GM21360 (cell line): ENCODE measurements around the gene IBA57.

Source experiments
- ATAC-seq: cut with Tn5 transposase; IDR thresholded peaks from one replicate; pipeline ENCODE4 v1.9.1; 2021; ENCODE audit warnings: mild to moderate bottlenecking, moderate library complexity; ENCODE audit not compliant: unreplicated experiment

IBA57 gene

DNA sequence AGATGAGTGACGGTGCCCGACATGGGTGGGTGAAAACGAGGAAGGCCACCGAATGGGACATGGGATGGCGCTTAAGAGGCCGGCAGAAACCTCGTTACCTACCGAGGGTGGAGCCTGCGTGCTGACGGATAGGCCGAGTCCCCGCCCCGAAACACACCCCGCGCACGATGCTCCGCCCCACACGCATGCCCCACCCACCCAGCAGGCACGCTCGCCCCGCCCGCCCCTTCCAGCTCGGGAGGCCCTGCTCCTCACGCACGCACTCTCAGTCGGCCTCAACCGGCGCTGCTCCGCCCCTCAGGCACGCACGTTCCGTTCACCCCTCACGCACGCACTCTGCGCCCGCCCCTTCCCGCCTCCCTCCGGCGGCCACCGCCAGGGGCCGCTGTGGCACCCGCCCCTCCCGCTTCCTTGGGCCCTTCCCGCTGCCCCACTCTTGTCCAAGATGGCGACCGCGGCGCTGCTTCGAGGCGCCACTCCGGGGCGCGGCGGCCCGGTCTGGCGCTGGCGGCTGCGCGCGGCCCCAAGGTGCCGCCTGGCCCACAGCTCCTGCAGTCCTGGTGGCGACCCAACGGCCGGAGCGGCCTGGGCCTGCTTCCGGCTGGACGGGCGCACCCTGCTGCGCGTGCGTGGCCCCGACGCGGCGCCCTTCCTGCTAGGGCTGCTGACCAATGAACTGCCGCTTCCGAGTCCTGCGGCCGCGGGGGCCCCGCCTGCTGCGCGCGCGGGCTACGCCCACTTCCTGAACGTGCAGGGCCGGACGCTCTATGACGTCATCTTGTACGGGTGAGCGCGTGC, at the start of gene IBA57:
Gene IBA57, plus strand, starts transcription at position 433 of the 798 bp plus-strand sequence. Its CDS starts 13 bp downstream, at position 446.
- peak; percentile 82 for ATAC-seq

DNA sequence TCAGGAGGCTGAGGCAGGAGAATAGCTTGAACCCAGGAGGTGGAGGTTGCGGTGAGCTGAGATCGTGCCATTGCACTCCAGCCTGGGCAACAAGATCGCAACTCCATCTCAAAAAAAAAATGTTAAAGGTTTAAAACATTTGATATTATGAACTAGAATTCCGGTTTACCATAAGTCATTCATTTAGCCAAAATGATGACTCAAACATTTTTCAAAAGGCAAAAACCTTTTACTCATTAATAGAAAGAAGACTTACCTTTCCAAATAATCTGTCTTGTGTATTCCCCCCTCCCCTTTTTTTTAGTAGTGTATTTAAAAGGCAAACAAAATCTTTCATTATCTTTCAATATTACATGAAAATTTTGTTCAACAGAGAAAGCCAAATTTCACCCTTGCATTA, 48.3 kb upstream of the IBA57 start:
- no peak for ATAC-seq

DNA sequence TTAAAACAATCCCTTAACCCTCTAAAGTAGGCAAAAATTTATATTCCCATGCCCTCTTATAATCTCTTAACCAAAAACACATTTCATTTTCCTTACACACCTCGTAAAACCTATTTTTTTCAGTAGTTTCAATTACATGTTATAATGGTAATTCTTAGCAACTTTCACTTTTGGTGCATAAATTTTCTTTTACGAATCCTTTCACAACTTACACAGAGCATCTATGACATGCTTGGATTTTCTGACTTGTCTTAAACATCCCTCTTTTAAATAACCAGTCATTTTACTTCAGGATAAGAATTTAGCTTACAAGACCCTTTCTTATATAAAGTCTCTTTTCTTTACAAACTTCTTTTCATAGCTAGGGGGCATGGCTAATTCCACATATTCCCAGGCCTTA, 47.6 kb upstream of the IBA57 start:
- no peak for ATAC-seq

DNA sequence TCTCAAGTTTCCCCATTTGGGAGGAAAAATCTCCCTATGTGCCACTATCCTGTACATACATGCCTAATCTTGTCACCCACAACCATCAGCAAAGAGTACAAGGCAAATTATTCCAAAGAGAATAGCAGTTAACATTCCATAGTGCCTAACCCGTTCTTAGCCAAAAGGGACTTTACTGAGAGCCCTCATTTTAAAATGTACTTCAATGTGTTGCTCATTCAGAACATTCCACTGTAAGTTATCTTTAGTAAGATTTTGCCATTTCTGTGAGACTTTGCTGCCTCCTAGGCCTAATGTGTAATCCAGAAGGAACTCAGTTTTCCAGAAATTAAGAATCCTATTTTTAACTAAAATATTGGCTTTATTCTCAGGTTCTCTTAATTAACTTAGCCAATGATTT, 45.3 kb upstream of the IBA57 start:
- ATAC-seq, result no peak

DNA sequence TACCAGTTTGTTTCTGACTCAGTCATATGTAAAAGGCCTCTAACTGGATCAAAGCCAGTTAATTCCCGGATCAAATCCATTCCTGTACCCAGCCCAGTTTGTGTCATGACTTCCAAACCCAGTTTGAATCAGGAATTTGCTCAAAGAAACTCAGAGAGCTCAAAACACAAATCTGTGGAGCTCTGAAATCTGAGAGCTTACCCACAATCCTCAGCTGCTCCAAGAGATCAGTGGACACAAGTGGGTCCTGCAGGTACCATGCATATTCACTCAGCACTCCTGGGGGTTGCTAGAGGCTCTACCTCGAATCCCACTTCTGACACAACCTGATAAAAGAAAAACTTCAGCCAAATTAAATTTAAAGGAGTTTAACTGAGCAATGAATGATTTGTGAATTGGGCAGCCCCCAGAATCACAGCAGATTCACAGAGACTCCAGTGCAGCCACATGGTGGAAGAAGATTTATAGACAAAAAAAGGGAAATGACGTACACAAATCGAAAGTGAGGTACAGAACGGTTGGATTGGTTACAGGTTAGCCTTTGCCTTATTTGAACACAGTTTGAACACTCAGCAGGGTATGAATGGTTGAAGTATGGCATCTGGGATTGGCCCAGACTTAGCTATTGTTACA, 44.6 kb upstream of the IBA57 start:
- no peak for ATAC-seq

DNA sequence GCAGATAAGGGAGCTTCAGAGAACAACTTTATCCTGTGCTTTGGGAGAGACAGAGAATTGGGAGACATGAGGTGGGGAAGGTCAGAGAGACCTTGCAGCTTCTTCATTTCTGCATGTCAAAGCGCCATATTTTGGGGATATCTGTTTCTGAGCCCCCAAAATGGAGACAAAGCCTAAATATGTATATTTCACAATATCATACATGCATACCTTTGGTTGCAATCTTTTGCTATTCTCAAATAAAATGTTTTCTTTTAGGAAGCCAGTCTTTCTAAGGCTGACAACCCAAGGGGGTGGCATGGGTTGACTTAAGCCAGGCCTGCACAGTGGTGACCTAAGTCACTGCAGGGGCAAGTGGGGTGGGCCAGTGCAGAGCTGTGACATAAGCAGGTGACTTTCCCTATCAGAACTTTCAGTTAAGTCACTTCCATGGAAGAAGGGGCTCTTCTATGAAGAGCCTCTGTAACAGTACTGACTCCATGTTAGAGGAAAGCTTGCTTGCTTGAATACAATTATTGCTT, 42.6 kb upstream of the IBA57 start:
- ATAC-seq, result no peak

DNA sequence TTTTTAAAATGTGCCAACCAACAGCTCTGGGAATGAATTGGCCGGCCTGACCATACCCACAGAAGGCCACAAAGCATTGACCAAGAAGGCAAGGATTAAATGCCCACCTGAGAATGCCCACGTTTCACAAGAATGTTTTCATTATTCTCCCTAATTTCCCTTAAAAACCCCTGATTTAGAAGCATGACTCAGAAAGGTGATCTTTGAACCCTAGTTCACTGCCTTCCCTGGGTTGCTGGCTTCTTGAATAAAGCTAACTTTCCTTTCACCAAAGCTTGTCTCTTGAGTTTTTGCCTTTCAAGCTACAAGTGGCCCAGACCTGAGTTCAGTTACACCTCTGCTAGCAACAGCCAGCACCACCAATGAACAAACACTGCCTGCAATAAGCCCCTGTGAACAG, 42.1 kb upstream of the IBA57 start:
- ATAC-seq, result no peak

DNA sequence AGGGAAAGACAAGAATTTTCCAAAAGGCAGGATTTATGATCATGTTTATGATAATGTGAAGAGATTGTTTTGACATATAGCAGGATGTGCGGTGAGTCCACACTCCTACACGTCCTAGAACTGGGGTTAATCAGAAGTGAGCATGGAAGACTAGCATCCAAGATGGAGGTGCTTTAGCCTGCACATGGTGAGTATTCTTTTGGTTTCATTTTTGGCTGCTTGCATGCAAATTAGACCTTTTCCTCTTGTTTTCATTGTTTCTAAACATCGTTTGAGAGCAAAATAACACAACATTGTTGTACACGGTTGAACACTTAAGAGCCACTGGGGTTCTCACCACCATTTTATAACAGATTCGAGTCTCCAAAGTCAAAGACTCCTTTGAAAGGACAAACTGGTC, 40.4 kb upstream of the IBA57 start:
- ATAC-seq, result no peak

DNA sequence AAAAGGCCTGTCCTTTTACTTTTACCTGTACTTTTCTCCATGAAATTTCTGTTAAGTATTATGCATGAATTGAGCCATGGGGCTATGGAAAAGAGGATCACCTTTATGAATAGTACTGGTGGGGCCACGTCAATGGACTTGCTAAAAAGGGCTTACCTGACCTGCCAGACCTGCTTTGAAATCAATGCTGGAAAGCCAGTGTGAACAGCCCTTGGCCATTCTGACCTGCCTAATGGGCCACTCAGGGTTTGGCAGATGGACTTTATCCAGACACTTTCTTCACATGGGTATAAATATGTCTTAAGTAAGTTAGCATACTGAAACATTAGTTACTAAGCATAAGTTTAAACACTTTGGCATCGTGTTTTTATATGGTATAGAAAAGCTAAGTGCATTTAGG, 33.8 kb upstream of the IBA57 start:
- no peak for ATAC-seq

DNA sequence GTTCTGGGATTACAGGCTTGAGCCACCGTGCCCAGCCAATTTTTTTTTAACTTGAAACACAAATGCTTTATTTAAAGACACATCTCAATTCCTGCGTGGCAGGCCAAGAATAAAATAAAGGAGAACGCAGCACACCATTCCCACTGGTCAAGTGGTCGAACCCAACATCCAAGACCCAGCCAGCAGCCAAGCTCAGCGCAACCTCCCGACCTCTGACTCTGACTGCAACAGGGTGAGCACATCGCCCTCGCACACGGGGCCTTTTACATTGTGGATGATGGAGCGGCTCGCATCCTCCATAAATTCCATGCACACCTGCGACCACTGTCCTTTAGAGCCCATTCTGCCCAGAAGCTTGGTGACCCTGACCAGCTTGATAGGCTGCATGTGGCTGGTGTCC, 31.0 kb upstream of the IBA57 start:
- no peak for ATAC-seq

DNA sequence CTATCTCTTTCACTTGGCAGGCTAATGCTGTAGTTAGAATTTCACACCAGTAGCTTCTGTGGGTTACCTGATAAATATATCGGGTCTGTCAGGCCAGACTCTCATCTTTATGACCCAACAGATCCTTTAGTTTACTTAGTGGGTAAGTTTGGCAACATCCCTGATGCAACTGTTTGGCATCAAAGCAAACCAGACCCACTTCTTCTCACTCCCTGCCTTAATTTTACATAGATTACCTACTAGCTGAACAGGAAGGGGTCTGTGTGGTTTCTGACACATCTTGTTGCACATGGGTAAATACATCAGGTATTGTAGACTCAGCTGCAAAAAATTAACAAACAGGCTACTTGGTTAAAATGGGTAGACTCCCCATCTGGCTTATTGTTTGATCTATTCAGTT, 28.7 kb upstream of the IBA57 start:
- ATAC-seq, result no peak

DNA sequence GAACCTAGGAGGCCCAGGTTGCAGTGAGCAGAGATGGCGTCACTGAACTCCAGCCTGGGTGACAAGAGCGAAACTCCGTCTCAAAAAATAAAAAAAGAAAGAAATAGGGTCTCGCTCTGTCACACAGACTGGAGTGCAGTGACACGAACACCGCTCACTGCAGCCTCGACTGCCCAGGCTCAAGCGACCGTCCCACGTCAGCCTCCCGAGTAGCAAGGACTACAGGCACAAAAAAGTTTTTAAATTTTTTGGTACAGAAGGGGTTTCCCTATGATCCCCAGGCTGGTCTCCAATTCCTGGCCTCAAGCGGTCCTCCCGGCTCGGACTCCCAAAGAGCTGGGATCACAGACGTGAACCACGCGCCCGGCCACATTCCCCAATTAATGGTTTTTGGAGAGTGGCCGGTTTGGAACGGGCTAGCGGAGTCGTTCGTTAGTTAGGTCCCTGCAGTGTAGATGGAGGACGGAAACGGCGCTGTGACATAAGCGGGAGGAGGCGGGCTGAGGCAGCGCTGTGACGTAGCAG, 26.1 kb upstream of the IBA57 start:
- ATAC-seq, result no peak

DNA sequence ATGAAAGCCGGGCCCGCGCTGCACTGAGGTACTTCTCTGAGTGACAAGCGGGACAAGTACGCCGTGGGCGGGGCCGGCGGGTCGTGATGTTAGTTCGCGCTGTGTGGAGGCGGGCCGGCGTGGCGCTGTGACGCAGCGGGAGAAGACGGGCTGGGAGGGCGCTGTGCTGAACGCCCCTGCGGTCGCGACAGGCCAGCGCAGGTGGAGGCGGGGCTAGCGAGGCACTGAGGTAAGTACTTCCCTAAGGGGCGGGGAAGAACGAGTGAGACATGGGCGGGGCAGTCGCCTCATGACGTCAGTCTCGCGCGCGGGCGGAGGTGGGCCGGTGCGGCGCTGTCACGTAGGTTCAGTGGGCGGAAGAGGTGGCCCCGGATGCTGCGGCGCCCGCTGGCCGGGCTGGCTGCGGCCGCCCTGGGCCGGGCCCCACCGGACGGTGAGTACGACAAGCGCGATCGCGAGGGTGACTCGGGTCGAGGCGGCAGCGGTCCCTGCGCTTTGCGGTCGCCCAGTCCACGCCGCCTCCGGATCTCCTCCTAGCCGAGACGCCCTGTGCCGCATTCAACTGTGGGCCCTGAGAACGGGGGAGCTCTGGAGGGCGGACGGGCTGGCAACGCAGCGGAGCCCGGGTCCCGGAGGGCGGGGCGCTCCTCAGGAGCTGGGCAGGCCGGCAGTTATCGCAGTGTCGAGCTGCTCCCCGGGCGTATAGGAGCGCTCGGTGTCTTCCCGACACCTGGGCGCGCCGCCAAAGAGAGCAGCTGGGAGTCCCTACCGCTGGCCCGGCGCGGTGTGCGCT, 25.5 kb upstream of the IBA57 start, which contains the start of gene GUK1:
Gene GUK1, plus strand, starts transcription at position 349 of the 793 bp plus-strand sequence. Its CDS starts 24 bp downstream, at position 373.
- peak; percentile 92 for ATAC-seq

DNA sequence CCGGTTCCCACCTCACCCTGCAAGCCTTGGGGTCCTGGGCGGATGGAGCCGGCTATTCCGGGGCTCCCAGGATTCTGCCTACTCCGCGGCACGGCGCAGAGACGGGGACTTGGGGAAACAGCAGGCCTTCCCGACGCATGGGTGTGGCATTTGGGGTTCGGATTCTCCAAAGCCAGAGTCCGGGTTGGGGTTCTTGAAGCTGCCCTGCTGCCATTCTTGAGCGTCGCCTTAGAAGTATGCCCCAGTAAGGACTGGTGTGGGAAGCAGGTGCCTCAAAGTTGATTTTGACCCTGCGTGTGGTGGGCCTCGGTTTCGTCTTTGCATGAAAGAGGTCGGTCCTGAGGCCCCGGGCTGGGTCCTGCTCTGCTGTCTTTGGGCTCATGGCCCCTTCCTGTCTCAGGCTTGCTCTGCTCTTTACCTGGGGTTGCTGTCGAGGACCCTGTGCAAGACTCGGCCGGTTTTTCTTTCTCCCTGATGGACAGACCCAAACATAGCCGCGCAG, 24.8 kb upstream of the IBA57 start:
- ATAC-seq, result no peak

DNA sequence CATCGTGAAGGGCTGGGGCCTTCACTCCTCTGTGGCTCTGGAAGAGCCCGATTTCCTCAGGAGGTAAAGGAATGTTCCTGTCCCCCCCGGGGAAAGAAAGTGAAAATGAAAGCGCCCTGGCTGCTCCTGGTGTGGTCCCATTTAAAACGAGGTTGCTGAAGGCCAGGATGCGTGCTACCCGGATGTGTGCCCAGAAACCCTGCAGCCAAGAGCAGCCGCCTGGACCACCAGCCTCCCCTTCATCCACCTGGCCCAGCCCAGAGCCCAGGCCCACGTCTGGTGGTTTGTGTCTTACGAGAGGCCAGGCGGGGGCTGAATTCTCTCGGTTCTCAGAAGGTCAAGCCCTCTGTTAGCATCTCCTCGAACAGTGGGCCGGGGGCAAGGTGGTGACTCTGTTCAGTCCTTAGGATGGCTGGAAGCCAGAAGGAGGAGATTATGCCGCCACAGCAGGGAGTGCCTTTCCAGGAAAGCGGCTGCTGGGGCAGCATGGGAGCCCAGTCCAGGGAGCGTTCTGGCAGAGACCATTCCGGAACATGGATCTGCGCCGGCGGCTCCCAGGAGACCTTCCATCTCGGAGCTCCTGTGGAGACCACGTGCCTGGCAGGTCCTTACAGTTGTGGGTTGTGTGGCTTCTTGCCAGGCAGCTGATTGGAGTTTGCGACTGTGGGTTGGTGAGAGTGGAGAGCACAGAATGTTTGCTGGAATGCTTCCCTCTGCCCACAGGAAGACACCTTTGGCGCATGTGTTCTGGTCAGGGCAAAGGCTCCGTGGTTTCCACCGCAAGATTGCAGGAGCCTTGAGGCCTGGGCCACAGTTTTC, 24.2 kb upstream of the IBA57 start:
- no peak for ATAC-seq

DNA sequence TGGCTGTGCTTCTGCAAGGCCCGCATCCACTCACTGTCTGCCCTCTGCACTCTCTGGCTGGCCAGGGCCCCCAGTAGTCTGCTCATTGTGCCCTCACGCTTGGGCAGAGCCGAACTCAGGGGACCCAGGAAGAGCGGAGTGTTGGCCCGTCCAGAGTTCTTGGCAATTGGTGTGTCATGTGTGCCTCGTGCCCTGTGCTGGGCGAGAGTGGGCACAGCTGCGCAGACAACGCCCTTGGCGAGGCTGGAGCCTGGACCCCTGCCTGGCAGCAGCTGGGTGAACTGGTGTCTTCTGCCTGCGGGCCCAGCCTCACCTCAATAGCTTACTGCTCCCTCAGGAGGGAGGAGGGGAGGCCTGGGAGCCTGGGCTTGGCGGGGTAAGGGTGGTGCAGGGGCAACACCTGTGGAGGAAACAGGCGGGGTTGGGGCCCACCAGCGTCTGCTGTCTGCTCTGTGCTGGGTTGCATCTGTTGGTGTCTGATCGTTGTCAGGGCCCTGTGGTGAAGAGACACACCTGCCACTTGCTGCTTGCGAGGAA, 23.4 kb upstream of the IBA57 start:
- ATAC-seq, result no peak

DNA sequence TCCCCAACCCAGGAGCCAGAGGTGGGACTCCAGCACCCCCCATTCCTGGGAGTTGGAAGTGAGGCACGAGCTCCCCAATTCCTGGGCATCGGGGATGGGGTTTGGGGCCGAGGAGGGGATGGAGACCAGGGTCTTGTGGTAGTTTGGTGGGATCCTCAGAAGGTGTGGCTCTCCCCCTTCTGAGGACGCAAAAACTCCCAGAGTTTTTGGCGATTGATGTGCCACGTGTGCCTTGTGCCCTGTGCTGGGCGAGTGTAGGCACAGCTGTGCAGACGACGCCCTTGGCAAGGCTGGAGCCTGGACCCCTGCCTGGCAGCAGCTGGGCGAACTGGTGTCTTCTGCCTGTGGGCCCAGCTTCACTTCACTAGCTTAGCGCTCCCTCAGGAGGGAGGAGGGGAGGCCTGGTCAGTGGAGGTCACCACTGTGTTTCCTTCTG, 22.9 kb upstream of the IBA57 start:
- ATAC-seq, result no peak

DNA sequence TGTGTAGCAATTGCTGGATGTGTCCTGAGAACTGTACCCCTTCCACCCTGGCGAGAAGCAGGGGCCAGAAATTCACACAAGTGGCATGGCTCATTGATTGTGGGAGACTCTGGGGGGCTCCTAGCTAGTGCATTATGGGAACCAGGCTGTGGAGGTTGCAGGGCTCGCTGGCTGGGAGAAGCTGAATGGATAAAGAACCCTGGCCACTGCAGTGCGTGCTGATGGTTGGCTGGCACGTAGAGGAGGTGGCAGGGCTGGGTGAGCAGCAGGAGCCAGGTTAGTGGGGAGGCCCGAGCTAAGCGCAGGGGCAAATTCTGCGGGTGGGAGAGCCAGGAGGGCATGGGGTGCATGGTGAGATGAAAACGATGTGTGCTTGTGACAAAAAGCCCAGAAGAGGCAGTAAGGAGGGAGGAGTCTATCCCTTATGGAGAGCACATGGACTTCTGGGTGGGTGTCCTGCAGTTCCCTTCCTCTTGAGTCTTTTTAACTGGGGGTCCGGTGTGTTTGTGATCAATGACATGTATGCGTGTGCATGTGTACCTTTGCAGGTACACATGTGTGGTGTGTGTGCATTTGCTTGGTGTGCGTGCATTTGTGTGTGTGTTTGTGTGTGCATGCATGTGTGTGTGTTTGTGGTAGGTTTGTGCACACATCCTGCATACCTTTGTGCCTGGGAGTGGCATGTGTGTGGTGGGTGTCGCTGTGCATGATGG, 22.0 kb upstream of the IBA57 start:
- ATAC-seq, result no peak
